ENCODE results near the gene ZFAND3. TPM values are rescaled to one million over a fixed set of nuclear protein-coding genes. Genes with fewer than 3 reads are reported as not detected.
"Not testable (repeated sequence)": the region's sequence is repeated elsewhere in the genome, so short reads cannot be mapped to it uniquely, and the experiment has no call there.

ZFAND3 gene
- total RNA-seq, 3 donors from 2014 or later = 34.1 to 53.0 (median 36.0) TPM

GRCh38 chr6:37943436-37944058 lies 124.0 kb downstream of the ZFAND3 start:
- TF ChIP-seq POLR2A (IDR thresholded peaks at IDR 0.05) (no peak), POLR2AphosphoS5 (IDR thresholded peaks at IDR 0.05) (no peak), CTCF (IDR thresholded peaks at IDR 0.05) (no peak)
- Histone ChIP-seq H3K36me3 (no peaks in the 10 kb centered on the region), H3K9me3 (no peaks in the 10 kb centered on the region), H3K27ac (no peak overlapping the region), H3K27me3 (no peaks in the 10 kb centered on the region), H3K4me3 (no peak overlapping the region), H3K4me1 (no peaks in the 10 kb centered on the region)
- DNase-seq (ENCODE audit: low spot score in 2 of 2) = no peak
- intact Hi-C loops (cut with DNase I; ENCODE audit: low total_unique reads) = no loop called here

- intact Hi-C loops (cut with DNase I; ENCODE audit: low total_unique reads) = no loop called here
- no peaks in the 10 kb centered on the region for H3K4me1 ChIP-seq
Observed at GRCh38 chr6:37946057-37946456, 126.5 kb downstream of the ZFAND3 start.

GRCh38 chr6:37947468-37947867 lies 127.9 kb downstream of the ZFAND3 start:
- no peaks in the 10 kb centered on the region for H3K9me3 ChIP-seq
- no peaks in the 10 kb centered on the region for H3K27me3 ChIP-seq
- H3K27ac ChIP-seq = no peak overlapping the region
- TF ChIP-seq POLR2A (IDR thresholded peaks at IDR 0.05) = no peak
- TF ChIP-seq CTCF (IDR thresholded peaks at IDR 0.05) = no peak
- TF ChIP-seq POLR2AphosphoS5 (IDR thresholded peaks at IDR 0.05) = no peak
- no peak for DNase-seq (ENCODE audit: low spot score in 2 of 2)
- H3K4me3 ChIP-seq = no peak overlapping the region
- H3K4me1 ChIP-seq = no peaks in the 10 kb centered on the region
- H3K36me3 ChIP-seq = no peaks in the 10 kb centered on the region
- intact Hi-C loops (cut with DNase I; ENCODE audit: low total_unique reads) = no loop called here

More at GRCh38 chr6:37946057-37946456, 126.5 kb downstream of the ZFAND3 start:
- Histone ChIP-seq H3K9me3 (no peaks in the 10 kb centered on the region), H3K27me3 (no peaks in the 10 kb centered on the region), H3K27ac (no peak overlapping the region), H3K4me3 (no peak overlapping the region), H3K36me3 (no peaks in the 10 kb centered on the region)
- no peak for DNase-seq (ENCODE audit: low spot score in 2 of 2)
- TF ChIP-seq POLR2A (IDR thresholded peaks at IDR 0.05) (no peak), CTCF (IDR thresholded peaks at IDR 0.05) (no peak), POLR2AphosphoS5 (IDR thresholded peaks at IDR 0.05) (no peak)

GRCh38 chr6:37948584-37948983 lies 129.1 kb downstream of the ZFAND3 start:
- H3K4me1 ChIP-seq; H3K27me3 ChIP-seq; H3K4me3 ChIP-seq; H3K9me3 ChIP-seq; intact Hi-C loops (cut with DNase I; ENCODE audit: low total_unique reads); H3K27ac ChIP-seq; DNase-seq (ENCODE audit: low spot score in 2 of 2); H3K36me3 ChIP-seq: not testable (repeated sequence)

- H3K4me3 ChIP-seq = no peak overlapping the region
- no peaks in the 10 kb centered on the region for H3K27me3 ChIP-seq
Observed at GRCh38 chr6:37952027-37952426, 132.5 kb downstream of the ZFAND3 start.

More at GRCh38 chr6:37952027-37952426, 132.5 kb downstream of the ZFAND3 start:
- Histone ChIP-seq H3K27ac (no peak overlapping the region), H3K9me3 (no peaks in the 10 kb centered on the region), H3K36me3 (no peaks in the 10 kb centered on the region), H3K4me1 (no peaks in the 10 kb centered on the region)
- no peak for DNase-seq (ENCODE audit: low spot score in 2 of 2)
- intact Hi-C loops (cut with DNase I; ENCODE audit: low total_unique reads) = no loop called here
- TF ChIP-seq CTCF (IDR thresholded peaks at IDR 0.05) (no peak), POLR2A (IDR thresholded peaks at IDR 0.05) (no peak), POLR2AphosphoS5 (IDR thresholded peaks at IDR 0.05) (no peak)
